ENCODE results near the gene ZNF684.

DNA sequence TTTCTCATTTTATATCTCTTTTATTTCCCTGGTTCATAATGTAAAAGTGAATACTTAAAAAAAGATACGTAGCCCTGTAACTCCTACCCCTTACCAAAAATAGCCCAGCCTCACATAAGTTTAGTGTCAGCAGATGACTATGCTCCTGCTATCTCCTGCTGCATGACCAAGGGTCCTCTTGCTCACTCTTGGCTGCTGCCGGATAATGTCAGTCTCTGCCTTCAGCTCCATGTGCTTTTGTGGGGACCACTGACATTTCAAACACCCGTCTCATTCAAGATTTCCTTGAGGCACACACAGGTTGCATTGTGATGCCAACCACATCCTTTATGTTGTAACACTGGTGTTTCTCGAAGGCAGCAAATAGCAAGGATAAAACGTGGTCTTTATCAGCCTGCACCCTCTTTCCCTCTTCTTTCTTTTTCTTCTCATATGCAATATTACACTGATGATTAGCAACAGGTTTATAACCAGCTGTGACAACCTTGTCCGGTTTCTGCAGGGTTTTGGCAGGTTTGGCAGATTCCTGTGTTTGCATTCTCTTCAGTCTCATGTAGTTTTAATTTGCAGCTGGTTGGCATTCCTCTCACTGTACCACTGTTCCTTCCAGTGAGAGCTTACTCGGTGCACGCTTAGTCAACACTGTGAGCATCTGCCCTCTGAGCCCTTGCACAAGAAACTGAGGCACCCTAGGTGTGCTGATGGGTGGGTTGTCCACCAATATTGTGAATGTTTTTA lies 62.2 kb downstream of the ZNF684 start:
- no peak for TF ChIP-seq POLR2A (IDR thresholded peaks at IDR 0.05; ENCODE audit: low read depth, low read length)
- TF ChIP-seq POLR2AphosphoS5 (IDR thresholded peaks at IDR 0.05; ENCODE audit: low read depth, low read length): no peak
- no peak for TF ChIP-seq TAF1 (IDR thresholded peaks at IDR 0.05; ENCODE audit: borderline replicate concordance, low read depth, low read length)

All from GM12892 (cell line).